Psoas muscle (tissue), 8 donors: ENCODE data around the gene SLC24A4. TPM values are rescaled to one million over a fixed set of nuclear protein-coding genes. Genes with fewer than 3 reads are reported as not detected.
A peak's percentile ranks its signal among the peaks of the same experiment; 100 is the strongest.

ENCODE experiments used
- ATAC-seq, 4 donors: fragments of 200-7000 bp; cut with Tn5 transposase; one replicate each; pipeline ENCODE4 v1.9.1; 2020; ENCODE audit warnings: moderate library complexity in 3 of 4, mild to moderate bottlenecking in 2 of 4
- DNase-seq, 2 donors: peaks; one replicate each; pipeline ENCODE4 v3.0.0-alpha.2; 2020
- H3K27ac ChIP-seq: fragments of 200-600 bp; one replicate; pipeline ENCODE4 v1.8.0; 2022
- H3K27me3 ChIP-seq, 3 donors: fragments of 200-600 bp in 1 of 3; one replicate each; pipeline versions ENCODE4 v1.6.1 to v1.8.0; 2013 to 2022; ENCODE audit warnings: low read length in 2 of 3, mild to moderate bottlenecking in 2 of 3, moderate library complexity in 1 of 3; ENCODE audit not compliant: insufficient read depth in 3 of 3
- H3K36me3 ChIP-seq, 2 donors: fragments of 200-600 bp in 1 of 2; one replicate each; pipeline versions ENCODE4 v1.6.1 to v1.8.0; 2013 to 2022; ENCODE audit warnings: low read depth in 1 of 2, mild to moderate bottlenecking in 1 of 2, moderate library complexity in 1 of 2; ENCODE audit not compliant: insufficient read depth in 1 of 2
- H3K4me1 ChIP-seq: fragments of 200-600 bp; one replicate; pipeline ENCODE4 v1.8.0; 2022
- H3K4me3 ChIP-seq: fragments of 200-600 bp; one replicate; pipeline ENCODE4 v1.8.0; 2022; ENCODE audit warnings: mild to moderate bottlenecking
- H3K9me3 ChIP-seq: fragments of 200-600 bp; one replicate; pipeline ENCODE4 v1.8.0; 2022
- CTCF ChIP-seq: fragments of 200-600 bp; IDR thresholded peaks from one replicate; pipeline ENCODE4 v1.8.0; 2022; ENCODE audit warnings: antibody characterized with exemption
- WGBS, 3 donors: extraction: QIAGEN DNeasy Blood & Tissue Kit; methylation state at CpG; one replicate each; pipeline versions ENCODE4 v1.1.6 to v1.1.7; 2013; 5-methylcytosine and 5-hydroxymethylcytosine counted together
- intact Hi-C, 2 donors: fragments of 100-400 bp; cut with DNase I; formaldehyde crosslinking; loops; one replicate each; pipeline versions ENCODE4 v1.11.0 to v1.14.2; 2022
- polyA plus RNA-seq, 3 donors: library from polyadenylated mRNA; stranded (reverse); fragments of 200-250 nt; gene quantifications; one replicate each; pipeline ENCODE4 v1.2.3, GENCODE V29; 2013
- total RNA-seq, 4 donors: library from RNA; stranded (reverse); fragmentation: NEBNext Ultra II Directional in 2 of 4; extraction: Animal tissue kit (Norgen Biotek cat#: 25700) in 2 of 4; gene quantifications; one replicate each; pipeline versions ENCODE4 v1.2.1 to v1.2.4, GENCODE V29; 2021 to 2023
- donor health status: healthy with polysubstance abuse.
- donor health status: DM: no; HTN: no; CAD: no; lungs with moderate emphysema.
- donor health status: Bipolar disorder and iron deficiency.
- donor health status: healthy.
- donor health status: DM: yes; HTN: yes; CAD: no.
- donor health status: DM: no; HTN: no; CAD: no.
- donor health status: DM: no; HTN: no; CAD: no.
- donor health status: DM: yes; HTN: yes; CAD: no.

SLC24A4 gene
- total and polyA plus RNA-seq, 7 donors: 0.21 to 2.3 (median 0.34) TPM

DNA sequence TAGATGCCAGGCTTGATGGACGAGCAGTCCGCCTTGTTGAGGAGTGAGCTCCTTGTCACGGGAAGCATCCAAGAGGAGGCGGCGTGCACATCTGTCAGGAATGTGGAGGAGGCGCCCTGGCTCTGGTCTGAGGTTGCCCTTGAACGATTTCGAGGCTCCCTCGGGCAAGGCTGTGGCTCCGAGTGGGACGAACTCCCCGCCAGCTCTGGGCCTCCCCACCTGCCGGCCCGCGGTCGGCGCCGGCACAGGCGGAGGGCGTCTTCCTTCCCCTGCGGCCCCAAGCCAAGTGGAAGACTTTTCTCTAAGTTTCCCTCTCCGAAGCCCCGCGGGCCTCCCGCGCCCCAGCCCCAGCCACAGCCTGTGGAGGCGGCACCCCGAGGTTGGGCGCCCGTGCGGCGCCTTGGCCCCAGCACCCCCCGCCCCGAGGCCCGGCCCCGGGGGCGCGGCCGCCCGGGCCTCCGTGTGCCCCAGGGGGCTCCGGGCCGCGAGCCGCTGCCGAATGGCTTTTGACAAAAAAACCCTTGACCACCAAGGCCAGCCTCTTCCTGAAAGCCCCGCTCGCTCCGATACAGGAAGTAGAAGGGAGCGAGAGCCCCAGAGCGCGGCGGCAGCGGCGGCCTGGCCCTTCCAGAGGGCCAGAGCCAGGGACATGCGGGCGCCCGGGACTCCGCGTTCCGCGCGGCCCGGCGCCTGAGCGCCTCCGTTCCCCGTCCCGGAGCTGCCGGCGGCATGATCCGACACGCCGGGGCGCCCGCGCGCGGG lies 190.4 kb downstream of the SLC24A4 start, which contains the start of gene RIN3:
Gene RIN3 (plus strand): TSS at position 578 of the 762 bp plus-strand sequence. CDS start 152 bp downstream, at position 730.
- Histone ChIP-seq H3K27me3 (peaks cover 0 to 16% (median 9%) of the 10 kb centered on the region in 3 donors), H3K4me1 (no peaks in the 10 kb centered on the region), H3K9me3 (no peaks in the 10 kb centered on the region), H3K4me3 (peak within 1 kb of the TSS; percentile 74), H3K27ac (peak within 1 kb of the TSS; percentile 68), H3K36me3 (no peaks in the 10 kb centered on the region)
- intact Hi-C loops: no loop called here
- WGBS, 3 donors: 4 to 9% (median 4%) methylated on average over 60 to 79 of the region's 79 CpGs
- DNase-seq: peak; percentile 61 to 72
- no peak for TF ChIP-seq CTCF
- peak in 3 of 4 donors; percentile 41 to 63 (median 50) for ATAC-seq

DNA sequence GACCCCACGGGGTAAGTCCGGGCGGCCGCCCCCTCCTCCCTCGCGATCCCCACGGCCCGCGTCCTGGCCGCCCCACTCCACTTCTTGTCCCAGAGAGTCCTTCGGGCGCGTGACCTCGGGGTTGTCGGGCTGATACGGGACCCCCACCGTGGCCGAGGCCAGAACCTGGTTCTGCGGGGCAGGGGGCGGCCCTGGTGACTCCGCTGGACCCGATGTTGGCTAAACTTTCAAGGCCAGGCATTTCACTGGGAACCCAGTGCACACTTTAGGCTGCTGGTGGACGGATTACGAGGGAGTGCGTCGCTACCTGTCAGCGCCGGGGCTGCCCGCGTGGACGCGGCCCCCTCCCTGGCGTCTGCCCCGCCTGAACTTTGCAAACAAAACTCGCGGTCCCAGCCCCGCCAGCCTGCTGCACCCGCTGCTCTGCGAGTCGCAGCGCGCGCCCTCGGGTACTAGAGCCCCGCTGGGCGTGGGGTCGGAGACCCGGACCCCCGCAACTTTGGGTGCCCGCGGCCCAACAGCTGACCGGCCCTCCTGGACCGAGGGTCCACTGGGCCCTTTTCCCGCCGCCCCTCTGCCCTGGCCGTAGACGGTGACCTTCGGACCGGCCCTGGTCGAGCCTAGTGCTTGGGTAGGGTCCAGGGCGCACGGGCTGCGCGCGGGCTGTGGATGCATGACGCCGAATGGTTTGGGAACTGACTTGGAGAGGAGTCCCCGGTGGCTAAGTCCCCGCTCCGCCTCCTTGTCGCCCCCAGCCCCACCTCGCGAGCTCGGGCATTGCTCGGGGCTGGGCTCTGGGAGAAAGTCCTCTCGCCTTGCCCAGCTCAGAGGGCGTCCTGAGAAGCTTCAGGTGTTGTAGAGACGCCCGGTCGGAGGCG lies 191.2 kb downstream of the SLC24A4 start:
- peak in 3 of 4 donors; percentile 25 to 47 (median 30) for ATAC-seq
- intact Hi-C loops: no loop called here
- no peak for DNase-seq
- no peak for TF ChIP-seq CTCF
- Histone ChIP-seq H3K9me3 (no peaks in the 10 kb centered on the region), H3K4me1 (no peaks in the 10 kb centered on the region), H3K27ac (peak overlapping the region; percentile 68), H3K27me3 (peaks cover 0 to 16% (median 9%) of the 10 kb centered on the region in 3 donors), H3K36me3 (no peaks in the 10 kb centered on the region), H3K4me3 (peak overlapping the region; percentile 74)
- WGBS, 3 donors: 3 to 9% (median 6%) methylated on average over 76 to 81 of the region's 81 CpGs

DNA sequence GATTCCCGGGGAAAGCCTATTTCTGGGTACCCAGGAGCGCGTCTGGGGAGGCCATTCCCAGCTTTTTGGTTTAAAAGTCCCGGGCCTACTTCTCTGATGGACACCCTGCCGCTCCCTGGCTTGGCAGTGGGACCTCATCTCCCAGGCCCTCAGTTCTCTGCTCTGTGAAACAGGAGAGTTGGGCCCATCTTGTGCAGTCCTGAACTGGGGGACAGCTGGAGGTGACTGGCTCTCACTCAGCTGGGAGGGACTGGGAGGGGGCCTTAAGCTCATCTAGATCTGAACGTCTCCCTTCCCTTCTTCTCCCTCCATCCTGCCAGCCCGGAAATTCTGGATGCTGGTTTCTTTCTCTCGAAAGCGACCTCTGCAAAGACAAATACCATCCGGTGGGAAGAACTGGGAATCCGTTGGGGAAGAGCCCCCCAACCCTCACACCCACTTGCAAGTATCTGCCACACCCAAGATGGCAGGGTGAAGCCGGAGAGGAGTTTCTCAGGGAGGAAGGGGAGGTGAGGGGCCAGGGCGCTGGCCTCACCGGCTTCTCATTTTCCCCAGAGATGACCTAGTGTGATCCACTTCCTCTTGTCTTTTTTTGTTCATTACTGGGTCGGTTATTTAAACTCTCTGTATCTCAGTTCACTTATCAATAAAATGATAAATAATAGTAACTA lies 192.0 kb downstream of the SLC24A4 start:
- ATAC-seq: no peak
- intact Hi-C loops: no loop called here
- TF ChIP-seq CTCF: no peak
- no peak for DNase-seq
- no peaks in the 10 kb centered on the region for H3K36me3 ChIP-seq
- H3K27ac ChIP-seq: no peak overlapping the region
- H3K27me3 ChIP-seq: peaks cover 0 to 16% (median 9%) of the 10 kb centered on the region in 3 donors
- peak overlapping the region; percentile 74 for H3K4me3 ChIP-seq
- H3K4me1 ChIP-seq: no peaks in the 10 kb centered on the region
- no peaks in the 10 kb centered on the region for H3K9me3 ChIP-seq
- WGBS, 3 donors: 31 to 45% (median 36%) methylated on average over 15 of the region's 15 CpGs

DNA sequence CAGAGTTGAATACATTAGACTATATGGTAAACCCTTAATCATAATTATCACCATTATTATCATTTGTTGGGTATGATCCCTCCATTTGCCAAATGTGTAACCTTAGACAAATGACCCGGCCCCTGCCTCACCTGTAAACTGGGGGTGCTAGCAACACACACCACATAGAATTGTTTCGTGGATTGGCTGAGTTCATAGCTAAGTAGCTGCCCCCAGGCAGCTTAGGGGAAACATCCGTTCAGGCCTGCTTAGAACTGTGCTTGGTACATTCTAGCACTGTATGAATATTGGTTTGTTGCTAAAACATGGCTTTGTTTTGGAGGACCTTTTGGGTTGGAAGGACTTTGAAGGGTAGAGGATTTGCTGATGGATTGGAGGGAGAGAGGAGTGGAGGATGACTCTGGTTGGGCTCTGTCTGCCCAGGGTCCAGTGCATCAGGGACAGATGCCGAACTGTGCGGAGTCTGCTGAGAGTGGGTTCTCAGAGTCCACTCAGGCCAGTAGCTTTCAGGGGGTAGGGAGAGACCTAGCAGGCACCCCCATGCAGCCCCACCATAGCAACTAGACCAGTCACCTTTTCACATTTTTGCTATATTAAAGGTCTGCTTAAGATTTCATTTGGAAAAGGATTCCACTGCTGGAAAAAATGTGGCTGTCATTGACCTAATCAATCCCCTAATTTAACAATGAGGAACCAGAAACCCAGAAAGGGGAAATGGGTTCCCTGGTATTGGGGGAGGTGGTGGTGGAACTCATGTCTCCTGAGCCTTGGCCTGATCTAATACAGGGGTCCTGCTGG lies 192.8 kb downstream of the SLC24A4 start:
- no peaks in the 10 kb centered on the region for H3K4me1 ChIP-seq
- intact Hi-C loops: no loop called here
- DNase-seq (no peak), ATAC-seq (no peak)
- no peak overlapping the region for H3K27ac ChIP-seq
- H3K9me3 ChIP-seq: no peaks in the 10 kb centered on the region
- H3K4me3 ChIP-seq: no peak overlapping the region
- 78 to 85% (median 79%) methylated on average over 5 of the region's 5 CpGs for WGBS, 3 donors
- no peak for TF ChIP-seq CTCF
- no peaks in the 10 kb centered on the region for H3K36me3 ChIP-seq
- H3K27me3 ChIP-seq: peaks cover 0 to 16% (median 9%) of the 10 kb centered on the region in 3 donors
